ENCODE data around the gene SORL1.

DNA sequence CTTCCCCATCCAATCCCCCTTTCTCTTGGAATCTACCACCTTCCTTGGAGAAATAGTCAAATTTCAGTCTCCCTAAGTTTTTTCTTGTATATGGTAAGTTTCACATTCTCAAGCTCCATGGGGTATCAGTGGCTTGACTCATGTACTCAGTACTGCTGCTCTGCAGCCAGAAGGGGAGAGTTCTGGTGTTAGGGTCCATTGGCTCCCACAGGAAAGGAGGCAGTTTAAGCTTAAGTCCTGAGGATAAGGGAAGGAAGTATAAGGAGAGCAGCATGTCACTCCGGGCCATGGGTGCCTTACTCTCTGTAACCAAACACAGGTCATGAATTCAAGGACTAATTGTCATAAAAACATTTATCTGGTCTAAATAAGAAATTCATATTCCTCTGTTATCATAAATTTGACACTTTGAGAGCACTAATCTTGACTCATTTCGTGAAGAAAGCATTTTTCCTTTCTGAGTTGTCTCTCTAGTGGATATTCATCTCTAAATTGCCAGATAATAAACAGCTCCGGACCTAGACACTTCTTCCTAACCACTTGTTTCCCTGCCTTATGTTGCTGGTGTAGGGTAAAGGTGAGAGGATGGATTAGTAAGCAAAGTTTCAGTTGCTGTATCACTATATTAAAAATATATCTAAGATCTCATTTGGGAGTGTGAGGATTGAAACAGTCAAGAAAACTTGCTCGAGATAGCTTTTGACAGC, 20.1 kb upstream of the SORL1 start:
- TF ChIP-seq, protein P1, sequence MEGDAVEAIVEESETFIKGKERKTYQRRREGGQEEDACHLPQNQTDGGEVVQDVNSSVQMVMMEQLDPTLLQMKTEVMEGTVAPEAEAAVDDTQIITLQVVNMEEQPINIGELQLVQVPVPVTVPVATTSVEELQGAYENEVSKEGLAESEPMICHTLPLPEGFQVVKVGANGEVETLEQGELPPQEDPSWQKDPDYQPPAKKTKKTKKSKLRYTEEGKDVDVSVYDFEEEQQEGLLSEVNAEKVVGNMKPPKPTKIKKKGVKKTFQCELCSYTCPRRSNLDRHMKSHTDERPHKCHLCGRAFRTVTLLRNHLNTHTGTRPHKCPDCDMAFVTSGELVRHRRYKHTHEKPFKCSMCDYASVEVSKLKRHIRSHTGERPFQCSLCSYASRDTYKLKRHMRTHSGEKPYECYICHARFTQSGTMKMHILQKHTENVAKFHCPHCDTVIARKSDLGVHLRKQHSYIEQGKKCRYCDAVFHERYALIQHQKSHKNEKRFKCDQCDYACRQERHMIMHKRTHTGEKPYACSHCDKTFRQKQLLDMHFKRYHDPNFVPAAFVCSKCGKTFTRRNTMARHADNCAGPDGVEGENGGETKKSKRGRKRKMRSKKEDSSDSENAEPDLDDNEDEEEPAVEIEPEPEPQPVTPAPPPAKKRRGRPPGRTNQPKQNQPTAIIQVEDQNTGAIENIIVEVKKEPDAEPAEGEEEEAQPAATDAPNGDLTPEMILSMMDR (IDR thresholded peaks at IDR 0.05): no peak
- no peak for TF ChIP-seq EZH2phosphoT487 (IDR thresholded peaks at IDR 0.05)
